NCI-H69 (cell line): Measurements from ENCODE around the gene CHMP4B.

Source experiments
- DNase-seq: peaks from one replicate; lab custom pipeline; 2025; lab: John Stamatoyannopoulos, UW

CHMP4B gene

GRCh38 chr20:33897313-33897912, 86.3 kb downstream of the CHMP4B start:
- no peak for DNase-seq

GRCh38 chr20:33899106-33899505, 88.0 kb downstream of the CHMP4B start:
- no peak for DNase-seq

GRCh38 chr20:33900521-33901131, 89.5 kb downstream of the CHMP4B start:
- DNase-seq = peak; percentile 38

GRCh38 chr20:33901132-33901523, 90.0 kb downstream of the CHMP4B start:
- no peak for DNase-seq

- DNase-seq = no peak
These were observed 90.9 kb downstream of the CHMP4B start for GRCh38 chr20:33902011-33902410.
